CD4-positive, alpha-beta T cell treated with Interleukin-12 subunit alpha and Interleukin-12 subunit beta, for 1 hour (primary cell): ENCODE results near the gene P4HA2.

Source experiments
- DNase-seq: peaks from one replicate; pipeline ENCODE4 v3.0.0-alpha.2; 2020

The P4HA2 gene

DNA sequence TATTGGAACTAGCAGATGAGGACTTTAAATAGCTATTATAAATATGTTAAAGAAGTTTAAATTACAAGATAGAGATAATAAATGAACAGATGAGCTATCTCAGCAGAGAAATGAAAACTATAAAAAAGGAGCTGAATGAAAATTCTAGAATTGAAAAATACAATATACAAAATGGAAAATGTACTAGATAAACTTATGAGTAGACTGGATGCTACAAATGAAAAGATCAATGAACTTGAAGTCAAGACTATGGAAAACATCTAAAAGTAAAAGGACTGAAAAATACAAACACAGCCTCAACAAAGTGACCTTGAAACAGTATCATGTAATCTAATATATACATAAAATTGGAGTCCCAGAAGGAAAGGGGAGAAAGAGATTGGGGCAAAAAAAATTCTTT, 19.2 kb upstream of the P4HA2 start:
- DNase-seq: no peak

DNA sequence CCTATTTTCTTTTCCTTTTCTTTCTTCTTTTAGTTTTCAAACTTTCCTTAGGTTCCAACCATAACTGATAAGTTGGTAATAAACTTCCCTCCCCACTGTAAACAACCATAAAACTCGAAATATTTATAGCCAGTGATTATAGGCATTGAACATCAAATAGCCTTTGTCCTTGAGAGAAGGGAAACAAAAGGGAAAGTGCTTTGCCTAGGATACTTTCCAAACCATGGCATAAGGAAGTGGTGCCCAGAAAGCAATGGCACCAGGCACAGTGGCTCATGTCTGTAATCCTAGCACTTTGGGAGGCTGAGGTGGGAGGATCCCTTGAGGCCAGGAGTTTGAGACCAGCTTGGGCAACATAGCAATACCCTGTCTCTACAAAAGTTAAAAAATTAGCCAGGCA, 17.9 kb upstream of the P4HA2 start:
- no peak for DNase-seq

DNA sequence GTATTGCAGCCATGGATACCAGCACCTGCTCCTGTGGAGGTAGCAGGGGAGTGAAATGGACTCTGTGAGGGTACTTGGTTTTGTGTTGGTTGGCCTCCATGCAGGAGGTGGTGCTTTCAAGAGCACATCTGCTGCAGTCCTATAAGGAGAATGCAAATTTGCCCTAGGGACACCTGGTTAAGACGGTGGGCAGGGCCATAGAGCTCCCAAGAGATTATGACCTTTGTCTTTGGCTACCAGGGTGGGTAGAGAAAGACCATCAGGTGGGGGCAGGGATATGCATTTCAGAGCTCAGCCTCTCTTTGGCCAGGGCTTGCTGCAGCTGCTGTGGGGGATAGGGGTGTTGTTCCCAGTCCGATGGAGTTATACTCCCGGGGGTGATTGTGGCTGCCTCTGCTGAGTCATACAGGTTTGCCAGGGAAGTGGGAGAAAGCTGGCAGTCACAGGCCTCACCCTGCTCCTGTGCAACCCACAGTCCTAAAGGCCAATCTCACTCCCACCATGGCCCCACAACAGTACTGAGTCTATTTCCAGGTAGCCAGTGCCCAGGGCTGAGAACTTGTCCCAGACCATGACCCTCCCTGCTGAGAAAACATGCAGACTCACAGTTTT, 15.8 kb upstream of the P4HA2 start:
- no peak for DNase-seq

DNA sequence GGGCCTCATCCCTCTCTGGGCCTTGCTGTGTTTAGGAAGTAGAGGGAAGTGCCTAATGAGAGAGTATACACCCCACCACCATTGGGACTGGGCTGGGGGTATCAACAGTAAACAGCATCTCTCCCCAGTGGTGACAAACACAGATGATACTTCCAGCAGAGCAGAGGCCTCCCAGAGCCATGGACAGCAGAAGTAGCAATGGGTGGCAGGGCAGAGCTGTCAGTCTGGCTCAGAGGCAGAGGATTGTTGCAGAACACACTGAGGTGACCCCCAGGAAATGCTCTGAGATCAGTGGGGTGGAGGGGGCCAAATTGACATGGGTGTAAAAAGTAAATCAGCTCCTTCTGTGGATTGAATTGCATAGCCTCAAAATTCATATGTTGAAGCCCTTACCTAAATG, 12.1 kb upstream of the P4HA2 start:
- DNase-seq: no peak

DNA sequence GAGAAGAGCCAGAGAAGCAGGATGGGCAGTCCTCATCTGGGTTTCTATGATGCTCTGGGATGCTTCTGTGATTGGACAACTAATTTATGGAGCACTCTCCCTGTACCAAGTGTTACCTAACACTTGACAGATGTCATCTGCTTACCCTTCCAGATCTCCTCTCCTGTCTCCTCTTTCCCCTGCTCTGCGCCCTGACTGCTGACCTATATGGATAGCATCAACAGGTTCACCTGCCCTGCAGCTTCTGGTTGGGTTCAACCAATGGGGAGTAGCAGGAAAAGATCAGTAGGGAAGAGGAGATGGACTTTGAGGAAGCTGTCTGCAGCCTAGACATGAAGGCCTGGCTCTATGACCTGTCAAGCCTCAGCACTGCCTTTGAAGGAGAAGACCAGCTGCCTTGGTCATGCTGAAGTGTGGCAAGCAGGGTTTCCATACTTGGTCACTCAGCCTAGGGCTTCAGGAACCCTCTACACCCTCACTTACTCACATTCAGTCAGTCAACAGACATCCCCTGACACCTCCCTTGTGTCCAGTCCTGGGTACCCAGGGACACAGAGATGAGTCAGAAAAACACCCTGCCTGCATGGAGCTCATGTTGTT, 11.3 kb upstream of the P4HA2 start:
- DNase-seq: no peak

DNA sequence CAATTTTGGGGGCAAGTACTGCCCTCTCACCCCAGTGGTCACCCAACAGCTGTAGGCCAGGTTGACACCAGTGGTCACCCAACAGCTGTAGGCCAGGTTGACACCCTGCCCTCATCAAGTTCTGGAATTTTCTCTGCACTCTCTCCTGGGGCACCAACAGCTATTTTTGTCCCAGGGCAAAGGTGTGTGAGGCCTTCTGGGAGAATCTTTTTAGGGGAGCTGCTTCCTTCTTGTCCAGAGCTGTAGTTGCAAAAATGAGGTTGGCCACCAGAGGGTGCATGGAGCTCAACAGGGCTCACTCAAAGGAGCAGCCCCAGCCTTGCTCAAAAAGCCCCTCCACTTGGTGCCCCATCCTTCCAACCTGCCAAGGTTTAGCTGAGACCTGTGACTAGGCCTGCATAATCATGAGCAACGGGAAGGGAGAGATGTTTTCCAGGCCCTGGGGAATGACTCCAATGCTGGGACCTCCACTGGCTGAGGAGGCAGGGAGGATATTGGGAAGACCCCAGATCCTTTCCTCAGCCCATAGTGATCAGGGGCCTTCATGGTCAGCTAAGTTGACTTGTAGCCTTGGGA, 10.6 kb upstream of the P4HA2 start:
- peak; percentile 66 for DNase-seq

DNA sequence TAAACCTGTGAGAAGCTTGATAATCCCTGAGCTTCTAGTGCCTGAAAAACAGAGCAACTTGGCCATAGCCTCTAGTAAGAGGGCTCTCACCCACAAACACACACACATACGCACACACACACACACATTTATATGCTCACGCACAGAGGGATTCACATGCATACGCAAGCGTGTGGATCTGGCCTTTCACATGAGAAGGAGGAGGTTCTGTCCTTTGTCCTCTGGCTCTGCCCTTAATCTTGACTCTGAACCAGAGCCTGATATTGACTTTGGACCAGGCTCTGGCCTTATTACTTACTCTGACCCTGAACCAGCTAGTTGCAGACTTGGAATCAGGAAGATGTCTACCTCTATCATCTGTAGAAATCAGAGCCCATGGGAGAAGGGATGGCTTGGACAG, 10.0 kb upstream of the P4HA2 start:
- DNase-seq: no peak

DNA sequence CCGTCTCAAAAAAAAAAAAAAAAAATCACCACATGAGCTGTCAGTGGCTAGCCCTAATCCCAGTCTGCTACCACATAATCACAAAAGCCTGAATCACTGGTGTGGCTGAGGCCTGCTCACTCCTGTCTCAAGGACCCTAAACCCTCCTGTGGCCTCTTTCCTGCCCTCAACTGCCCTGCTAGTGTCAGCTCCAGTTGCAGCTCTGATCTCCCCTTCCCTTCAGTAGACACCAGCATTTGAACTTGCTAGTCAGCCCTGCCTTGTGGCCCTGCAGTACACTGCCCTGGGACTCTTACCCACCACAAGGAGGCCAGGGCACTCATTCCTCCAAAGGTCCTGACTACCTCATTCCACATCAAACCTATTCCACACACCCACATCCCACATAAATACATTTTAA, 9.5 kb upstream of the P4HA2 start:
- no peak for DNase-seq

DNA sequence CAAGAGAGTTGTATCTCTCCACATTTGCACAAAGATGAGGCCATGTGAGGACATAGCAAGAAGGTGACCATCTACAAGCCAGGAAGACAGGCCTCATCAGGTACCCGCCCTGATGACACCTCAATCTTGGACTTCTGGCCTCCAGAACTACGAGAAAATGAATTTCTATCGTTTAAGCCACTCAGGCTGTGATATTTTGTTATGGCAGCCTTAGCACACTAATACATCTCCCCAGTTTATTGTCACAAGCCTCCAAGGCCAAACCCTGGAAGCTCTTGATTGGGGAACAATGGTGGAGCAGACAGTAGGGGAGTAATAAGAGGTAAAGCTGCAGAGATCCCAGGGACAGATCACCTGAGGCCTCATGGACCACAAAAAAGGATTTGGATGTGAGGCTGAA, 7.7 kb upstream of the P4HA2 start:
- DNase-seq: no peak

DNA sequence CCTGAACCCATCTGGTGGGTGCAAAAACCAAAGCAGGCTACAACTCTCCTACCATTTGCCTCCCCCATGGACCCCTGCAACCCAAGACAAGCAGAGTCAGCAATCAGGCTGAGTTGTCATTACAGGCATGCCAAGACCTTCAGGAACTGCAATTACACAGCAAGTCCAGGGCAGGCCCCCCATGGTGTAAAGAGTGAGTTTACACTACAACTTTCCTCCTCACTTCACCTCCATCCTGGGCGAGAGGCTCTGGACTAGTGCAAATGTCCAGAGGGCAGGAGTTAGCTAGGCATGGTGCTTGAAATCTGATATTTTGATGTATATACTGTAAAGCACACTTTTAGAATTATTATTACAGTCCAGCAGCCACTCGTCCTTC, 7.0 kb upstream of the P4HA2 start:
- no peak for DNase-seq

DNA sequence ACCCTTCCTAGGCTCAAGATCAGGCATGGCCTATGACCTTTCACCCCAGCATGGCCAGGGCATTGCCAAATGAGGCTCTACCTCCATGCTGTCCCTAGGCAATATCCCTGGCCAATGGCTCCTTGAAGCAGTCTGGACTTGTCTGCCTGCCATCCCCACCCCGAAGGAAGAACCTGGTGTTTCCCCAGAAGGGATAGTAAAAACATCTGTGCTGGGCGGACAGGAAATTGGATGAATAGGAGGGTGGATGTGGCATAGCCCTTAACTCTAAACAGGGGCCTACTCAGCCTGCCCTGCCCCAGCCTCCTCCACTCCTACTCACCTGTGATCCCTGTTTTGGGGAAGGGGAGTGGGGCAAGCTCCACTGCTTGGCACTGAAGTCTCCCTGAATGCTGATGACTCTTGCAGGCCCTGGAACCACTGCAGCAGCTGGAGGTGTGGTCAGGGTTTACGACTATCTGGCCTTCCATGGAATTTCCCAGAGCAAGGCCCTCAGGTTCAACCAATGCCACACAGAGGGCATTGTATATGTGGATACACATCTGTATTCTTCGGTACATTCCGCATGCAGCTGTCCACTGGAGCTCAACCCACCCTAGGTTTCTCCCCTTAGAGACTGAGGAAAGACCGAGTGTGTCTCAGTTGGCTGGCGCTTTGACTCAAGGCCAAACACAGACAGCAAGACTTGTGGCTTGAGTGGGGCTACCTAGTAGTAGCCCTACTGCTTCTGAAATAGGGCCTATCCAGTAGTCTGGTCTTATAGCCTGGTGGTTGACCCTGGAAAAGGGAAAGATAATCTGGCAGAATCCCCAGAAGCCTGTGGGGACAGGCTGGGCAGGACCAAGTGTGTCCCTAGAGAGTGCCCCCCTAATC, 6.4 kb upstream of the P4HA2 start:
- no peak for DNase-seq

DNA sequence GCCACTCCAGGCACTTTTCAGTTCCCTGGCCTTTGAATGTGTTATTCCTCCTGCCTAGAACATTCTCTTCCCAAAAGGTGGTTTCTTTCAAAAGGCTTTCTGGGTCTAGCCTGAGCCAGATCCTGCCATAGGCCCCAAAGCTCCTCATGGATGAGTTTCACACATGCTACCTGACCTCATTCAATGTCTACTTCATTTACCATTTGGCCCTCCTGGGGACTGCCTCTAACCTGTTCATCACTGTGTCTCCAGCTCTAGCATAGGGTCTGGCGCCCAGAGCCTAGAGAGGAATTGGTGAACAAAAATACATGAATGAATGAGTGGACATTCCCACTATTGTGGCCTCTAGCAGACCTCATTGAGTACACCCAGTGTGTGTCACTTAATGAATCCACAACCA, 5.4 kb upstream of the P4HA2 start:
- no peak for DNase-seq

DNA sequence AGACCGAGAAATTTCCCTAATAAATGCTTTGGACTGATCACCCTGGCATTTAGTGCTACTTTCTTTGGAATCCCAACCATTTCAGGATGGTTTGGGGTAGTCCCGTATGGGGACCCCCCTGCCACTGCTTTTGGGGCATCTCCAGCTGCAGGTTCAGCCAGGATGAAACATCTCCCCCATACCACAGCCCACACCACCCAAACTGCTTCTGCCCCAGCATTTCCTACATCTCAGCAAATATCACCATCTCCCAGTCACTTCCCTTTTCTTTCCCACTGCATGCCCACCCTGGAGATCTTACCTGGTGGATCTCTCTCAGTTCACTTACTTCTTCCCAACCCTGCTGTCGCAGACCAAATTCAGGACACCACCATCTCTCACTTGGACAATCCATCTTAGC, 4.8 kb upstream of the P4HA2 start:
- no peak for DNase-seq

DNA sequence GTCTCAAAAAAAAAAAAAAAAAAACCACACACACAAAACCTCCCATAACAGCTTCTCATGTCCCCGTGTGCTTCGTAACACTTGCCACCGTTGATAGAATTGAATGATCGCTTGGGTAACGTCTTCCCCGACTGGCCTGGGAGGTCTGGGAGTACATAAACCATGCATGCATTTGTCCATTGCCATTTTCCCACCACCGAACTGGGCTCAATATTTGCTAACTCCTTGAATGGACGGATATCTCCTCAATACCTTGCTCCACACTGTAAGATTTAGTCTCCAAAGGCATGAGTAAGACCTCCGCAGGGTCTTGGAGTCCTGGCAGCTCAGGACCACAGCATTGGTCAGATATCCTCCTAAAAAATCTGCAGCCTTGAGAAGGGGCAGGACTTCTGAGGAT, 3.2 kb upstream of the P4HA2 start:
- no peak for DNase-seq

DNA sequence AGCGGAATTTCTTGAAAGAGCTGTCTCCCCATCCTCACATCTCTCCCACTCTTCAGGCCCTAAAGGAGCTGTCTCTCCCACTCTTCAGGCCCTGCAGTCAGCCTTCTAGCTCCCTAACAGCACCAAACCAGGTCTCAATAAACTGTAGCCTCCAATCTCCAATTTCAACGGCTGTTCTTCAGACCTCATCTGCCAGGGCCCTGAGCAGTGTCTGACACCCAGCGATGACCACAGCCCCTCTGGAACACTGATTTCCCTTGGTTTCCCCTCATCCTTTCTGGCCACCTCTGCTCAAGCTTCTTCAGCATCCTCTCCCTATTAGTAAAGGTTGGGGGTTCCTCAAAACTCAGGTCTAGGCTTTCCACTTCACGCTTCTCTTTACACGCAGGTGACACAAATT, 1.6 kb upstream of the P4HA2 start:
- DNase-seq: no peak

DNA sequence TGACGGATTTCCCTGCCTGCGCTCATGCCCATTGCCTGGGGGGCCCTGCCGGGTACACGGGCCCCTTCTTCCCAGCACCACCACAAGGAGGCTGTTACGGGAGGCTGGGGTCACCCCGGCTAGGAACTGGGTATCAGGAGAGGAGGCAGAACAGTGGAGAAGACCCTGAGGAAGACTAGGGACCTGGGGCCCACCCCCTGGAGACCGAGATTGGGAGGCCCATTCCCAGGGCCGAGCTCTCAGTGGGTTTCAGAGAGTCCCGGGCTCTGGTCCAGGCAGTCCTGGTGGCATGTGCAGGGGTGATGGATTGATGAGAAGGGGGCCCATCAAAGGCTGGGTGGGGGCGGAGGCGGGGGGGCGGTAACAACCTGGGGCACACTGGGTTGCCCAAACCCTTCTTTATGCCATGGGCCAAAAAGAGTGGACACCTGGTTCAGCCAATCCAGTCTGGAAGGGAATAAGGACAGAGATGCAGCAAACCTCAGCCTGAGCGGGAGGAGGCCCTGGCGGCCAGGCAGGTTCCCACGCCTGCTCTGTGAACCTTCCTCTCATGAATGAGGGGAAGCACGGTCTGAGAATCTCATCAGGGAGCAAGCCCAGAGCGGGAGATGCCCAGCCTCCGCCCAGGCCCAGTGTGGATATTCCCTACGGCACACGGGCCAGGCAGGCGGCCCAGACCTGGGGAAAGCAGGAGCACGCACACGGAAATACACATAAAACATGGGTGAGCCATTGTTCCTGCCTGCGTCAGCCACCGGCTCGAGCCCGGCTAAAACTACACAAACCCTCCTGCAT, 785 bp upstream of the P4HA2 start:
- no peak for DNase-seq

DNA sequence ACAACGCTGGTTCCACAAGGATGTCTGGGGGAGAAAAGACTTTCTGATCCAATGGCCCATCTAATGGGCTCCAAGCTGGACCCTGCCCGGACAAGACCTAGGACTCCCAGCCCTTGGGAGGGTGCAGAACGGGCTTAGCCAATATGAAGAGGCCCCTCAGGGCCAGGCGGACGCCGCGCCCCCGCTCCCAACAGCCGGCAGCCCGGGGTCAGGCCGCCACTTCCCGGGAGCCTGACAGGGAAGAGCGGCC, 493 bp downstream of the P4HA2 start:
- DNase-seq: no peak

DNA sequence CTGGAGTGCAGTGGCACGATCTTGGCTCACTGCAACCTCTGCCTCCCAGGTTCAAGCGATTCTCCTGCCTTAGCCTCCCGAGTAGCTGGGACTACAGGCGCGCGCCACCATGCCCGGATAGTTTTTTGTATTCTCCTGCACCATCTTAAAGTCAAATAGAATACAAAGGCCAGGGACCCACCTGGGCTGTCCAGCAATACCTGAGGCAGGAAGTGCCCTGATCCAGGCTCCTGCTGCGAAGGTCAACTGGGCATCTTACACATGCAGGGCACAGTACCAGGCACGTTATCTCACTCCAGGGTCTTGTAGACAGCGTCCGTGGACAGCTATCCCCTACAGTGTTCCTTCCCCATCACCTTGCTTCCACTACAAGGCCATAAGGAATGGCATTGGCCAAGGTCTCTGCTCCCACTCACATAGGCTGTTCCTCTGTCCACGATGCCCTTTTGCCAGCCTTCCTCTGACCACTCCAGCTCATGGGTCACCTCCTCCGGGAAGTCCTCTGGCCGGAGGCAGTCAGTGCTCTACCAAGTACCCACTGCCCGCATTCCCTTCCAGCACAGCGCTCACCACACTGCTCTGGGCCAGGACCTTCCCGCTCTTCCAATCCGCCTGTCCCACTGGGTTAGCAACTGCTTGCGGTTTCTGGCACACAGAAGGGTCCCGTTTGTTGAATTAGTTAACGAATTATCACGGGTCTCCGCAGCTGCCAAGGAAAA, 978 bp downstream of the P4HA2 start:
- DNase-seq: no peak

DNA sequence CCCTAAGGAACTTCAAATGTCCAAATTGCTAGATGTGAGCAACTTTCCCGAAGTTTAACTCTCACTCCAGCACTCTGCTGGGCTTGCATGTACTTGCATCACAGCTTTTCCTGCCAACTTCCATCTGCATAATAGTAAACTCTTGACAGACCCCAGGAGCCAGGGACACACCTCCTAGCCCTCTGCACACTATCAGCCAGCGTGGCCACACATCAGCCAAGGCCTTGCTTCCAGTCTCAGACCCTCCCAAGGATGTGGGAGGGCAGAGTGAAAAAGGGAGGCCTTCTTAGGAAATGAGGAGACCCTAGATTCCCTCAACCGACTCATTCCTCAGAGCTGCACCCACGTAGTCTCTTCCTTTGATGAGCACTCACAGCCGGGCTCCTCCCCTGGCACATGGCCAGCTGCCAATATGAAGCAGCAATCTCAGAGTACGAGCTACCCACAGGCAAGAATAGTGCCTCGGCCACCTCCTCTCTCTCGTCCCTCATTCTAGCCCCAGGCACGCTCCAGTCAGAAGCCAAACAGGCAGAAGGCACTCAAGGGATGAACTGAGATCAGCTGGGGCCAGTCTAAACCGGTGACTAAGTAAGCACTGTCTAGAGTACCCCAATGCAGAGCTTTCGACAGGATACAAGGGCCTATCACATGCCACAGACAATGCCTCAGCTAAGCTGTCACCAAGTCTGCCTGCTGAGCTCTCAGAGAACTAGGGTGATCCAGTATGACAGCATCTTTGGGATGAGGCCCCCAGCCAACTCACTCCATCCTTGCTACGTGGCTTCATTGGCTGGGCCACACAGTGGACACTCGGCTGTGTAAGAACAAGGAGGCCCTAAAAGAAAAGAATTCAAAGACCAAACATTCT, 2.3 kb downstream of the P4HA2 start:
- DNase-seq: no peak

DNA sequence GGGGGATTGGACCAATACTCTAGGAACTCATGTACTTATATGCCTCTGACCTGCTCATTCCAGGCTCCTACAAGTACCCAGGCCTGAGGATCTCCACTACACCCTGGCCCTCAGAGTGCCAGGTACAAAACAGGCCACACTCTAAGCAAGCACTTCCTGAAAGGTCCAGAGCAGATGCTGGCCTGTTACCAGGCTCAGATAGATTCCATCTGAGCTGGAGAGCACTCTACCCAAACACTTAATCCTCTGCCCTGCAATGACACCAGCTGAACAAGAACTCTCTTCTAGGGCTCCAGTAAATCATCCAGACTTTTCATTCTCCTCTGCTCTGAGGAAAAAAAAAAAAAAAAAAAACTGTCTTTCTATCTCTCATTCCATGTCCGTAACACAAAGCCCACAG, 2.9 kb downstream of the P4HA2 start:
- DNase-seq: no peak

DNA sequence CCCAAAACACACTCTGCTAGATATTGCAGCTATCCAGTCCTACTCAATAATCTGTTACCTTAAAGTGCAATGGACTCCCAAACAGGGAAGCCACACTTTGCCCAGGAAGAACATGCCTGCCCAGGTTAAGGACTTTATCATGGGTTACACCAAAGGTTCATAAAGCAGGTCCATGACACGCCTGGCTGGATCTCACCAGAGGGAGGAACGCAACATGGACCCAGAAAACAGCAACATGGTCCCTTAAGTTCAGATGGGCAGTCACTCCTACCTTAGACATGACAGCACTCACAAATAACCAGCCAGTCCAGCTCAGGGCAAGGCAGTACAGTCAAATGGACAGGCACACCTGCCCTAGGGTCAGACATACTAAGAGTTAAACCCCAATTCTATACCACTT, 3.8 kb downstream of the P4HA2 start:
- DNase-seq: no peak

DNA sequence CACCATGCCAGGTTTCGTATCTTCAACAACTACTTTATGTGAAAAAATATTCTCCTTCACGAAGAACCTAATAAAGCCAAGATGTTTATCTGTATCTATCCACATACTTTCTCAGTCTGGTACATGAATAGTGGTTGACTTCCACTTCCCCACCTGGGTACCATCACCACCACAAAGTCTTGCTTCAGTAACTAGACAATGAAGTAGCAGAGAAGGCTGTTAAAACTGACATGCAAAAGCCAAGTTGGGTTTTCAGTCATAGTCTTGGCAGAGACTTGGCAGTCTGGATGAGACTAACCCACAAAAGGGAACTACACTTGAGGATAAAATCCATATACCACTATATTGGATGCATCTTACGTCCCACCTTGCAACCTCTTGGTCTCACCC, 5.0 kb downstream of the P4HA2 start:
- no peak for DNase-seq
